ENCODE data around the gene PAPOLA.

DNA sequence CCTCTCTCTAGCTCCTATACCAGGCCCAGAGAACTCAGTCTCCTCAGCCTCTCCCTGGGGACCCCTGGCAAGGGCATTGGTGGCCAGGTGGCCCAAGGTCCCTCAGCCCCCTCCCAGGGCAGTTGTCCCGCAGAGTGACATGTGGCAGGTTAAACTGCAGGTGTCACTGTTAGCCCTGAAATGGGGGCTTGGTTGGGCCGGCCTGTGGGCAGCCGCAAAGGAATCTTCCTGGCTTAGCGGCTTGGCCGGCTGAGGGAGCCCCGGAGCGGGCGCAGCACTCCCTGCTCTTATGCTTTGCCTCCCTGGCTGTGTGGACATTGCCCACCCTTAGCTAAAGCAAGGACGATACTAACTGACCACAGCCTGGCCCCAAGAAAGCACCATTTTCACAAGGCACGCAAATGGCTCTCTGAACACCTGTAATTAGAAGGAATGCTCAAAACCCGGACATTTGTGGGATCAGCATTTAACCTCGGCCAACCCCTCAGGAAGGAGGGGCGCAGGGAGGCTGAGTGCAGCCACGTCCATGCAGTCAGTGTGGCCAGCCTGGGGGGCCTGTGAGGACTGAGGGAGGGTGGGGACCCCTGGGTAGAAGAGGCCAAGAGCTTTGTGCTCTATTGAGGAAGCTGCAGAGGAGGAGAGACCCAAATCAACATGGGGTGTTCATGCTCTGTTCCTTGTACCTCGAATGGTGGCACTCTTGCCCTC, 82.2 kb downstream of the PAPOLA start:
- no peak for TF ChIP-seq POLR2A (IDR thresholded peaks at IDR 0.05)
- TF ChIP-seq, protein P1, sequence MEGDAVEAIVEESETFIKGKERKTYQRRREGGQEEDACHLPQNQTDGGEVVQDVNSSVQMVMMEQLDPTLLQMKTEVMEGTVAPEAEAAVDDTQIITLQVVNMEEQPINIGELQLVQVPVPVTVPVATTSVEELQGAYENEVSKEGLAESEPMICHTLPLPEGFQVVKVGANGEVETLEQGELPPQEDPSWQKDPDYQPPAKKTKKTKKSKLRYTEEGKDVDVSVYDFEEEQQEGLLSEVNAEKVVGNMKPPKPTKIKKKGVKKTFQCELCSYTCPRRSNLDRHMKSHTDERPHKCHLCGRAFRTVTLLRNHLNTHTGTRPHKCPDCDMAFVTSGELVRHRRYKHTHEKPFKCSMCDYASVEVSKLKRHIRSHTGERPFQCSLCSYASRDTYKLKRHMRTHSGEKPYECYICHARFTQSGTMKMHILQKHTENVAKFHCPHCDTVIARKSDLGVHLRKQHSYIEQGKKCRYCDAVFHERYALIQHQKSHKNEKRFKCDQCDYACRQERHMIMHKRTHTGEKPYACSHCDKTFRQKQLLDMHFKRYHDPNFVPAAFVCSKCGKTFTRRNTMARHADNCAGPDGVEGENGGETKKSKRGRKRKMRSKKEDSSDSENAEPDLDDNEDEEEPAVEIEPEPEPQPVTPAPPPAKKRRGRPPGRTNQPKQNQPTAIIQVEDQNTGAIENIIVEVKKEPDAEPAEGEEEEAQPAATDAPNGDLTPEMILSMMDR (IDR thresholded peaks at IDR 0.05), result no peak
